Hepatocyte (in vitro differentiated cells): ENCODE results near the gene LRMDA. TPM values are rescaled to one million over a fixed set of nuclear protein-coding genes. Genes with fewer than 3 reads are reported as not detected.
A peak's percentile ranks its signal among the peaks of the same experiment; 100 is the strongest.

ENCODE experiments used
- DNase-seq: peaks from one replicate; pipeline ENCODE4 v3.0.0-alpha.2; 2016; ENCODE audit warnings: low spot score
- H2AFZ ChIP-seq: fragments of 200-600 bp; sonication (generic); 2 replicates; pipeline ENCODE4 v1.6.0; 2016; ENCODE audit warnings: antibody characterized with exemption, mild to moderate bottlenecking
- H3K27ac ChIP-seq: fragments of 200-600 bp; sonication (generic); 2 replicates; pipeline ENCODE4 v1.5.1; 2016; ENCODE audit warnings: mild to moderate bottlenecking
- H3K27me3 ChIP-seq: fragments of 200-600 bp; sonication (generic); 2 replicates; pipeline ENCODE4 v1.6.1; 2016
- H3K36me3 ChIP-seq: fragments of 200-600 bp; sonication (generic); replicated peaks from 2 replicates; pipeline ENCODE4 v1.5.1; 2016; ENCODE audit warnings: low read depth; ENCODE audit not compliant: insufficient read depth
- H3K4me1 ChIP-seq: fragments of 200-600 bp; sonication (generic); 2 replicates; pipeline ENCODE4 v1.5.1; 2016; ENCODE audit warnings: mild to moderate bottlenecking, moderate library complexity; ENCODE audit not compliant: insufficient read depth
- H3K4me2 ChIP-seq: fragments of 200-600 bp; sonication (generic); 2 replicates; pipeline ENCODE4 v1.6.0; 2016
- H3K4me3 ChIP-seq: fragments of 200-600 bp; sonication (generic); 2 replicates; pipeline ENCODE4 v1.5.1; 2016; ENCODE audit warnings: mild to moderate bottlenecking
- H3K79me2 ChIP-seq: fragments of 200-600 bp; sonication (generic); 2 replicates; pipeline ENCODE4 v1.6.0; 2017; ENCODE audit warnings: mild to moderate bottlenecking
- H3K9me2 ChIP-seq: fragments of 200-600 bp; sonication (generic); replicated peaks from 2 replicates; pipeline ENCODE4 v1.6.0; 2017; ENCODE audit warnings: mild to moderate bottlenecking; ENCODE audit not compliant: insufficient read depth
- H3K9me3 ChIP-seq: fragments of 200-600 bp; sonication (generic); 2 replicates; pipeline ENCODE4 v1.5.1; 2016; ENCODE audit warnings: low read depth, mild to moderate bottlenecking
- H4K20me1 ChIP-seq: fragments of 200-600 bp; sonication (generic); 2 replicates; pipeline ENCODE4 v1.6.0; 2016; ENCODE audit warnings: mild to moderate bottlenecking; ENCODE audit not compliant: insufficient read depth, poor library complexity, severe bottlenecking
- EZH2 ChIP-seq: fragments of 200-600 bp; sonication (generic); IDR thresholded peaks from 2 replicates; pipeline ENCODE4 v1.6.1; 2016; ENCODE audit warnings: antibody characterized with exemption, mild to moderate bottlenecking, borderline replicate concordance
- EZH2phosphoT487 ChIP-seq: fragments of 200-600 bp; sonication (generic); IDR thresholded peaks from one replicate; pipeline ENCODE4 v1.6.1; 2018; ENCODE audit warnings: antibody characterized with exemption, mild to moderate bottlenecking, low read depth, moderate library complexity; ENCODE audit not compliant: unreplicated experiment, severe bottlenecking
- WGBS: methylation state at CpG from one replicate; pipeline ENCODE4 v1.1.6; 2016; ENCODE audit warnings: low lambda C conversion rate; ENCODE audit errors: missing lambda C conversion rate; 5-methylcytosine and 5-hydroxymethylcytosine counted together
- polyA plus RNA-seq: library from polyadenylated mRNA; unstranded; fragments of >200 nt; fragmentation: Nextera tagmentation; extraction: Ambion mirVana; gene quantifications from 2 replicates; pipeline ENCODE4 v1.2.1, GENCODE V29; 2016
- total RNA-seq: library from RNA; depleted of rRNA; stranded (reverse); fragments of >200 nt; gene quantifications from 2 replicates; pipeline ENCODE4 v1.2.3, GENCODE V29; 2014
- TF ChIP-seq, protein P1 (sequence below): fragments of 200-600 bp; sonication (generic); IDR thresholded peaks from 2 replicates; pipeline ENCODE4 v1.5.1; 2016; ENCODE audit warnings: antibody characterized with exemption, mild to moderate bottlenecking; ENCODE audit not compliant: poor library complexity

LRMDA gene
- total and polyA plus RNA-seq, 2 experiments from 2014 or later: 5.6 to 15.7 TPM

- no peak overlapping the region for H3K4me2 ChIP-seq
- H3K27me3 ChIP-seq: no peaks in the 10 kb centered on the region
- H2AFZ ChIP-seq: no peak overlapping the region
- no peak for DNase-seq
- H4K20me1 ChIP-seq: no peaks in the 10 kb centered on the region
- H3K79me2 ChIP-seq: no peaks in the 10 kb centered on the region
- no peaks in the 10 kb centered on the region for H3K36me3 ChIP-seq
- no peak overlapping the region for H3K27ac ChIP-seq
- 50% methylated on average over 2 of the region's 2 CpGs for WGBS
- no peak overlapping the region for H3K4me3 ChIP-seq
- H3K9me3 ChIP-seq: no peaks in the 10 kb centered on the region
- H3K4me1 ChIP-seq: no peaks in the 10 kb centered on the region
- no peak for TF ChIP-seq EZH2
- TF ChIP-seq, protein P1, sequence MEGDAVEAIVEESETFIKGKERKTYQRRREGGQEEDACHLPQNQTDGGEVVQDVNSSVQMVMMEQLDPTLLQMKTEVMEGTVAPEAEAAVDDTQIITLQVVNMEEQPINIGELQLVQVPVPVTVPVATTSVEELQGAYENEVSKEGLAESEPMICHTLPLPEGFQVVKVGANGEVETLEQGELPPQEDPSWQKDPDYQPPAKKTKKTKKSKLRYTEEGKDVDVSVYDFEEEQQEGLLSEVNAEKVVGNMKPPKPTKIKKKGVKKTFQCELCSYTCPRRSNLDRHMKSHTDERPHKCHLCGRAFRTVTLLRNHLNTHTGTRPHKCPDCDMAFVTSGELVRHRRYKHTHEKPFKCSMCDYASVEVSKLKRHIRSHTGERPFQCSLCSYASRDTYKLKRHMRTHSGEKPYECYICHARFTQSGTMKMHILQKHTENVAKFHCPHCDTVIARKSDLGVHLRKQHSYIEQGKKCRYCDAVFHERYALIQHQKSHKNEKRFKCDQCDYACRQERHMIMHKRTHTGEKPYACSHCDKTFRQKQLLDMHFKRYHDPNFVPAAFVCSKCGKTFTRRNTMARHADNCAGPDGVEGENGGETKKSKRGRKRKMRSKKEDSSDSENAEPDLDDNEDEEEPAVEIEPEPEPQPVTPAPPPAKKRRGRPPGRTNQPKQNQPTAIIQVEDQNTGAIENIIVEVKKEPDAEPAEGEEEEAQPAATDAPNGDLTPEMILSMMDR: no peak
- TF ChIP-seq EZH2phosphoT487: no peak
- no peaks in the 10 kb centered on the region for H3K9me2 ChIP-seq
Observed at GRCh38 chr10:75817198-75817597, 385.8 kb downstream of the LRMDA start.

DNA sequence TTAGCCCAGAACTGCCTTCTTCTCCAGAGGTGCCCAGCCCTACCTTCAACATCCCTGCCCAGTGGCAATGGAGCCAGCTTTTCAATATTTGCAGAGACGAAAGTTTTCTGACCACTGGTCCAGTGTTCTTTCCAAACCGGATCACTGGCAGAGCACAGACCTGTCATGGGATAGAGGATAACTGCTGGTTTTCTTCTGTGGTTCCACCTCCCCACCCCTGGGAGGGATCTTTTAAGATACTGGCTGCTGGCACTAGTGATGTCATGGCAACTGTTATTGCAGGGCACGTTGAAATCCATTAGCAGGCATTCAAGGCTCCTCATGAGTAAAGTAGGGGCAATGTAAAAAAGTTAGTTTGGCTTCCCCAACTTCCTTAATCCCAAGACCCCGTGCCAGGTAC lies 387.1 kb downstream of the LRMDA start:
- no peaks in the 10 kb centered on the region for H3K36me3 ChIP-seq
- no peaks in the 10 kb centered on the region for H3K4me1 ChIP-seq
- H3K9me2 ChIP-seq: no peaks in the 10 kb centered on the region
- no peaks in the 10 kb centered on the region for H3K27me3 ChIP-seq
- 61% methylated on average over 4 of the region's 4 CpGs for WGBS
- no peaks in the 10 kb centered on the region for H3K9me3 ChIP-seq
- no peaks in the 10 kb centered on the region for H3K79me2 ChIP-seq
- H4K20me1 ChIP-seq: no peaks in the 10 kb centered on the region
- H2AFZ ChIP-seq: no peak overlapping the region
- DNase-seq: peak; percentile 20
- H3K4me2 ChIP-seq: no peak overlapping the region
- H3K4me3 ChIP-seq: no peak overlapping the region
- peak overlapping the region; percentile 28 for H3K27ac ChIP-seq
- TF ChIP-seq, protein P1: no peak
- TF ChIP-seq EZH2 (no peak), EZH2phosphoT487 (no peak)

DNA sequence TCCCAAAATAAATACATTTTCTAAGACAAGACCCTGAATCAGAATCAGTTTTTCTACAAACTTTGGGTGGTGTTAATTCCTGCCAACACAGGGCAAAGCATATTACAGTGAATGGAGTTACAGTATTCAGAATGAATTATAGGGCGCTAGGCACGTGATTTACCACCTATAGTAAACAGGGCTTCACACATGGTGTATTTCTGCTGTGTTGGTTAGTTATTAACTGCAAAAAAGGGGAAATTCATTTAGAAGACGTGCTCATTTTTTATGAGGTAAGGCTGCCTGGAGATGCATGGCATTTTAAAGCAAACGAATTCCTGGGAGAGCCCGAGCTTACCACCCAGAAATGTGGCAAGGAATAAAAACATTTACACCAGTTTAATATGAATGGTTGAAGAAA lies 393.8 kb downstream of the LRMDA start:
- no peak for DNase-seq
- 79% methylated on average over 5 of the region's 5 CpGs for WGBS

More for the DNA sequence above, 393.8 kb downstream of the LRMDA start:
- Histone ChIP-seq H3K4me2 (no peak overlapping the region), H3K27me3 (no peaks in the 10 kb centered on the region), H2AFZ (no peak overlapping the region), H3K4me1 (peaks cover 12% of the 10 kb centered on the region), H4K20me1 (no peaks in the 10 kb centered on the region), H3K36me3 (no peaks in the 10 kb centered on the region), H3K79me2 (no peaks in the 10 kb centered on the region), H3K27ac (no peak overlapping the region), H3K9me3 (no peaks in the 10 kb centered on the region), H3K4me3 (no peak overlapping the region), H3K9me2 (no peaks in the 10 kb centered on the region)
- TF ChIP-seq EZH2phosphoT487 (no peak), EZH2 (no peak)
- TF ChIP-seq, protein P1: no peak
